DND-41 (cell line): ENCODE measurements around the gene METTL24.

Experiments
- ATAC-seq: fragments of 200-7000 bp; cut with Tn5 transposase; 3 replicates; pipeline ENCODE4 v1.9.1; 2021; ENCODE audit warnings: low read depth; ENCODE audit not compliant: insufficient read depth
- DNase-seq: peaks from one replicate; pipeline ENCODE4 v3.0.0-alpha.2; 2020
- H2AFZ ChIP-seq: 2 replicates; pipeline ENCODE4 v1.6.0; 2012; ENCODE audit warnings: low read depth, low read length
- H3K27ac ChIP-seq: 2 replicates; pipeline ENCODE4 v1.5.1; 2012; ENCODE audit warnings: low read length, inconsistent platforms
- H3K27me3 ChIP-seq: fragments of 200-600 bp; sonication (generic); 2 replicates; pipeline ENCODE4 v1.6.0; 2012; ENCODE audit warnings: low read length, mild to moderate bottlenecking, inconsistent platforms; ENCODE audit not compliant: insufficient read depth, poor library complexity
- H3K36me3 ChIP-seq: 2 replicates; pipeline ENCODE4 v1.5.1; 2012; ENCODE audit warnings: low read length, inconsistent platforms; ENCODE audit not compliant: insufficient read depth
- H3K4me1 ChIP-seq: 2 replicates; pipeline ENCODE4 v1.5.1; 2012; ENCODE audit warnings: mild to moderate bottlenecking, low read length; ENCODE audit not compliant: insufficient read depth
- H3K4me2 ChIP-seq: 2 replicates; pipeline ENCODE4 v1.6.0; 2012; ENCODE audit warnings: mild to moderate bottlenecking, moderate library complexity, low read length, inconsistent platforms; ENCODE audit not compliant: insufficient read depth
- H3K4me3 ChIP-seq, 2 experiments: fragments of 200-600 bp in 1 of 2; shearing (Covaris generic) in 1 of 2; 2 replicates each; pipeline ENCODE4 v1.5.1; 2012 to 2016; ENCODE audit warnings: inconsistent platforms in 2 of 2, low read length in 2 of 2, mild to moderate bottlenecking in 2 of 2, low read depth in 1 of 2, moderate library complexity in 1 of 2
- H3K79me2 ChIP-seq: 2 replicates; pipeline ENCODE4 v1.6.0; 2012; ENCODE audit warnings: low read length, inconsistent platforms; ENCODE audit not compliant: insufficient read depth
- H3K9ac ChIP-seq: 2 replicates; pipeline ENCODE4 v1.6.0; 2012; ENCODE audit warnings: low read depth, mild to moderate bottlenecking, inconsistent platforms, low read length, moderate library complexity
- H3K9me3 ChIP-seq: 2 replicates; pipeline ENCODE4 v1.5.1; 2012; ENCODE audit warnings: low read length, moderate library complexity, mild to moderate bottlenecking, inconsistent platforms; ENCODE audit not compliant: insufficient read depth, severe bottlenecking
- H4K20me1 ChIP-seq: 2 replicates; pipeline ENCODE4 v1.6.0; 2012; ENCODE audit warnings: low read length; ENCODE audit not compliant: insufficient read depth
- CTCF ChIP-seq: IDR thresholded peaks from 2 replicates; pipeline ENCODE4 v1.5.1; 2012; ENCODE audit warnings: borderline replicate concordance, low read length, moderate library complexity, mild to moderate bottlenecking; ENCODE audit not compliant: poor library complexity, severe bottlenecking; ENCODE audit errors: extremely low read depth
- EZH2 ChIP-seq: IDR thresholded peaks from 3 replicates; pipeline ENCODE4 v1.6.1; 2012; ENCODE audit warnings: borderline replicate concordance, low read depth, mild to moderate bottlenecking, moderate library complexity, low read length, inconsistent platforms; ENCODE audit not compliant: severe bottlenecking

METTL24 gene

GRCh38 chr6:110318971-110319370 lies 39.2 kb downstream of the METTL24 start:
- H2AFZ ChIP-seq = no peak overlapping the region
- no peak for TF ChIP-seq CTCF
- no peak for TF ChIP-seq EZH2
- H3K4me3 ChIP-seq = no peak overlapping the region
- ATAC-seq (no peak), DNase-seq (no peak)
- H3K36me3 ChIP-seq = no peaks in the 10 kb centered on the region
- H3K4me1 ChIP-seq = no peaks in the 10 kb centered on the region
- H4K20me1 ChIP-seq = no peaks in the 10 kb centered on the region
- no peaks in the 10 kb centered on the region for H3K79me2 ChIP-seq
- H3K4me2 ChIP-seq = no peak overlapping the region
- H3K27me3 ChIP-seq = peaks cover 6% of the 10 kb centered on the region
- H3K9me3 ChIP-seq = no peaks in the 10 kb centered on the region
- no peak overlapping the region for H3K9ac ChIP-seq
- no peak overlapping the region for H3K27ac ChIP-seq

- no peak for DNase-seq
- Histone ChIP-seq H3K79me2 (no peaks in the 10 kb centered on the region), H3K27me3 (peaks cover 6% of the 10 kb centered on the region), H3K4me3 (no peak overlapping the region), H2AFZ (no peak overlapping the region), H3K9me3 (no peaks in the 10 kb centered on the region), H3K9ac (no peak overlapping the region), H4K20me1 (no peaks in the 10 kb centered on the region), H3K36me3 (no peaks in the 10 kb centered on the region), H3K27ac (no peak overlapping the region), H3K4me1 (no peaks in the 10 kb centered on the region), H3K4me2 (no peak overlapping the region)
- ATAC-seq = no peak
- TF ChIP-seq CTCF (no peak), EZH2 (no peak)
Measured at GRCh38 chr6:110317646-110318045, 40.5 kb downstream of the METTL24 start.

- H3K79me2 ChIP-seq = no peaks in the 10 kb centered on the region
- TF ChIP-seq CTCF (no peak), EZH2 (no peak)
- peaks cover 5% of the 10 kb centered on the region for H3K27me3 ChIP-seq
Measured at GRCh38 chr6:110317189-110317588, 41.0 kb downstream of the METTL24 start.

GRCh38 chr6:110315869-110316398 lies 42.2 kb downstream of the METTL24 start:
- no peak overlapping the region for H2AFZ ChIP-seq
- ATAC-seq = no peak
- H3K4me2 ChIP-seq = no peak overlapping the region
- H3K79me2 ChIP-seq = no peaks in the 10 kb centered on the region
- no peaks in the 10 kb centered on the region for H3K27me3 ChIP-seq
- H3K9ac ChIP-seq = no peak overlapping the region
- no peaks in the 10 kb centered on the region for H3K36me3 ChIP-seq
- H4K20me1 ChIP-seq = no peaks in the 10 kb centered on the region
- H3K9me3 ChIP-seq = no peaks in the 10 kb centered on the region
- no peak overlapping the region for H3K4me3 ChIP-seq
- no peak overlapping the region for H3K27ac ChIP-seq
- TF ChIP-seq EZH2 (no peak), CTCF (no peak)
- DNase-seq = no peak
- no peaks in the 10 kb centered on the region for H3K4me1 ChIP-seq

More at GRCh38 chr6:110317189-110317588, 41.0 kb downstream of the METTL24 start:
- H3K27ac ChIP-seq = no peak overlapping the region
- H2AFZ ChIP-seq = no peak overlapping the region
- ATAC-seq (no peak), DNase-seq (no peak)
- no peak overlapping the region for H3K4me2 ChIP-seq
- H3K9ac ChIP-seq = no peak overlapping the region
- H4K20me1 ChIP-seq = no peaks in the 10 kb centered on the region
- H3K4me1 ChIP-seq = no peaks in the 10 kb centered on the region
- H3K4me3 ChIP-seq = no peak overlapping the region
- no peaks in the 10 kb centered on the region for H3K9me3 ChIP-seq
- H3K36me3 ChIP-seq = no peaks in the 10 kb centered on the region
